Kasumi-1 (cell line): ENCODE data around the gene HIVEP3.
A peak's percentile ranks its signal among the peaks of the same experiment; 100 is the strongest.

ENCODE experiments used
- DNase-seq, 2 experiments: peaks; one replicate each; lab custom pipeline; 2025; lab: John Stamatoyannopoulos, UW

The HIVEP3 gene

DNA sequence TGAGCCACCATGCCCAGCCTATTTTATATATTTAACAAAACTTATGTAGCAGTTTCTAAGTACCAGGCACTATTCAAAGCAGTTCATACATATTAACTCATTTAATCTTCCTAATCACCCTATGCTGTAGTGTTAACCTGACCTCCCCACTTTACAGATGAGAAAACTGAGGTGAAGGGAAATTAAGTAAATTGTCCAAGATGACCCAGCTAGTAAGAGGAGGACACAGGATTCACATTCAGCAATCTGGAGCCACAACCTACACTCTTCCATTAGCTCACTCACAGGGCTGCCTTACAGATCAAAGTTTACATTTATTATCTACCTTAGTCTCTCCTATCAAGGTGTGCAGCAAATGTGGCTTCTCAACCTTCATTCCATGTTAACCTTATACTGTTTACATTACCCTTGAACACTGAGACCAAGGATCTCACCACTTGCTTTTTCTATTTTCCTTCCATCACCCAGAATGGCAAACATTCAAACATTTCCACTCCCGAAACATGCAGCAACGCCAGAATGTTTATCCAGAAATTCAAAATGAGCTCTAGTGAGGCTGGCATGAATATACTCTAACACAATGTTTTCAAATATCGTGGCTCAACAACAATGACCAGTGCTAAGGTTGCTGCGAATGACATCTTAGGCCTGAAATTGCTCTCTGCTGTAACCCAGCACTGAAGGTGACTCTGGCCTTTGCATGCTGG, 24.5 kb downstream of the HIVEP3 start:
- no peak for DNase-seq

GRCh38 chr1:41892301-41892781, 26.4 kb downstream of the HIVEP3 start:
- DNase-seq: no peak

- peak; percentile 34 to 62 for DNase-seq
These were observed 27.4 kb downstream of the HIVEP3 start for GRCh38 chr1:41891199-41891896.

GRCh38 chr1:41890825-41891198, 27.9 kb downstream of the HIVEP3 start:
- DNase-seq: no peak

- no peak for DNase-seq
These were observed 29.0 kb downstream of the HIVEP3 start for GRCh38 chr1:41889506-41890414.

- DNase-seq: no peak
These were observed 30.0 kb downstream of the HIVEP3 start for GRCh38 chr1:41888756-41889155.

GRCh38 chr1:41887365-41887764, 31.4 kb downstream of the HIVEP3 start:
- no peak for DNase-seq

DNA sequence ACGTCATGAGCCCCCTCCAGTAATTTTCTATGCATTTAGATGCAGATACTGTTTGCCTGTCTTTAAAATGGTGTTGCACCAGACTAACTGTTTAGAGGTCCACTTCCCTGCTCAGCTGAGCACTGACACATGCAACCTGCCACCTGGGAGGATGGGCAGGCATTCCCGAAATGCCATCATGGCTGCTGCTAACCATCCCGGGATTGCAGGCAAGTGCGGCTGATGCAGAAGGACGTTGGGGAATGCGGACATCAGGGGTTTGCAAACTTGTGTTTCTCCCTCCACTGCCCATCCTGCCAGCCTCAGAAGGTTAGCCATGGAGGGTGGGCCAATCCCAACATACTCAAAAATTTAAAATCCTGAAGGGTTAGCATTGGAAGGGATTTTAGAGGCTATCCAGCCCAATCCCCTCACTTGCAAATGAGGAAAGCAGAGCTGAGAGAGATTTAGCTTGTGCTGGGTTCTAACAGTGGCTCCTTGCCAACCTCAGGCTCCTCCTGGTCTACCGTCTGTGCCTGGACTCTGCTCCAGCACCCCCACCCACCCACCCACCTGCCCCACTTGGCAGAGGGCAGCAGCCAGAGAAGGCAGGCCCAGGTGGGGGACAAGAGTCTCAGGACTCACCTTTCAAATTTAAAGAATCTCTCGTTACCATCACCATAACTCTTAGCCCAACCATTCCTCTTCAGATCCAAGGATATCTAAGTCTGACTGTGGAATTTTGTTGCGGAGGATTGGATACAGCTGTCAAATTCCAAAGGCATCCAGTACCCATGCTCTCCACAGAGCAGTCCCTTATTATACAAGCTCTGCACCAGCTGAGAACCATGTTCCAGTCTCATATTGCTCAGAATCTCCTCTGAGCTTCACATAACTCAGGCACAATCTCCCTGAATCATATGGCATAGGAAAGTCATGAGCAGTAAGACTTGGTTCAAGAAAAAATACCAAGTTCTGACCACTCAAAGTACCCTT, 34.2 kb downstream of the HIVEP3 start:
- DNase-seq: no peak

DNA sequence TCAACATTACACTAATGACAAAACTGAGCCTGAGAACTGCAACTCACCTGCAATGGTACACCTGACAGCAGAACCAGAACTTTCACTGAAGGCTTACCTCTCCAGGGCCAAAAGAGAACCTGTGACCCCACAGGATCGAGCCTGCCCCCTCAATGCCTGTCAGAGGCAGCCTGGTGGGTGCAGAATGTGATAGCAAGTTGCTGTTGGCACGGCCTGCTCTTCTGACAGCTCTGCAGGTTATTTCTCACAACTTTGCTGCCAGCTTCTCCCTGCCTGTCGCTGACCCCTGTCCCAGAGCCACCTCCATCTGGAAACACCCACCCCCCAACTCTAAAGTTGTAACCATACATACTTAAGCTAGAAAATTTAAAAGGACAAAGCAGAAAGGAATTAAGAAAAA, 35.2 kb downstream of the HIVEP3 start:
- no peak for DNase-seq

DNA sequence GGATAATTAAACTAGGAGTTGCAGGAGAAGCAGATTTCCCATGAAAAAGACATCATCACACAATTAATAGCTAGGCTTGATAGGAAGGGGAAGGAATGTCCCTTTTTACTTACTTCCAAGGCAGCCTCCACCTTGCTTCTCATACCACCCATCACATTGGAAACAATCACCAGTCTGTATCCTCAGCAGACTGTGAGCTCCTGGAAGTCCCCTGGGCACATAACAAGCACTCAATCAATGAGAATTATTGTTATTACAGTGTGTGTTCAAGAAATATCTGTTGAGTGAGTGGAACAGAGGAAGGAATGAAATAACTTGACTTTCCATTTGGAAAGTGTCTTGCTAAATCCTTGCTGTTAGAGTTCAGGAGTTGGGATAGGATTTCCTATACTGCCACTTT, 36.2 kb downstream of the HIVEP3 start:
- no peak for DNase-seq

DNA sequence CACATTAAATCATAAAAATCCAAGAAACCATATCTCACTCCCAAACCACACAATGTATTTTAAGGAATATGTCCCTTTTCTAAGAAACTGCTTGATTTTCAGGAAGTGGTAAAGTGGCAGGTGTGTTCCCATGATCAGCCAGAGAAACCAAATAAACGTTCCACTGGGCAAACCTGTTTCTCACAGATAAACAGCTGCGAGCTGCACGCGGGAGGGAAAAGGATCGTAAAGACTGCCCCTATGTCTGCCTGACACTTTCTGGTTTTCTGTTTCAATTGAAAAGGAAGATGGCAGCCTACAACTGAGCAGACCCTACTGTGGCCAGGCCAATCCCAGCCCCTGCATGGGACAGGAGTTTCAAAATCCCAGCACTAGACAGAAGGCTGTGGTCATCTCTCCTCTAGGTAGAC, 36.6 kb downstream of the HIVEP3 start:
- DNase-seq: no peak

DNA sequence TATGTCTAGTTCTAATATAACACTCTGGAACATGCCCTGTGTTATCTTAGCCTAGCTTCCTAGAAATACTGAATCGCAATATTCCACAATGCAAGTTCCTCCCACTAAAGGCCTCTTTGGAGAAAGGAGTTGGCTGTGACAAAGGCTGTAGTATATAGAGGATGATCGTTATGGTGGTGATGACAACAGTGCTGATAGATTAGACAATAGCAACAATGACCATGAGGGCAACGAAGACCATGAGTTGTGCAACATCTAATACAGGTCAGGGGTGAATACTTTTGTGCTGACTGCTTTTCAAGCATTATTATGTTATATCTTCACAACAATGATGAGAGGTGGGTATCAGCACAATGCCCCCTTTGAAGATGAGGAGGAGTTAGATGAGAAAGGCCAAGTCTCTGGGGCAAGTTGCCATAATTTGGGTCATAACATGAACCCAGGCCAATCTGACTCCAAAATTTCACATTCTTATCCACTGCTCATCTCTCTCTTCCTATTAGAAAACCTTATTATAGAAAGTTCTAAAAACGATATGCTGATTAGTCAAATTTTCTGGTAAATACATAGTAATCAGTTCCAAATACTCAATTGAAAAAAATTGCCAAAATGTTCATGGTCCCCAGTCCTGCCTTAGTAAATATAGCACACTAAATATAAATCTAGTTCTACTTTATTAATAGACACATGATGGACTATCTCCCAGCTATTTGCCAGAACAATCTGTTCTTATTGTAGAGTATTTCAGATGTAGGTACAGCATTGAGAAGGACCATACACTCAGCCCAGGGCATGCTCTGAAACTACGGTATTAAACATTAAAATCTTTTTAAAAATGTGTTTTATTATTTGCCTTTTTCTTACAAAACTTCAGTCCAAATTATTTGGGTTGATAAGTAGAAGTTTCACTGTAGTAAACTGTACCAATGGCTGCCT, 37.5 kb downstream of the HIVEP3 start:
- DNase-seq: no peak

- DNase-seq: no peak
These were observed 38.5 kb downstream of the HIVEP3 start for GRCh38 chr1:41880261-41880660.

DNA sequence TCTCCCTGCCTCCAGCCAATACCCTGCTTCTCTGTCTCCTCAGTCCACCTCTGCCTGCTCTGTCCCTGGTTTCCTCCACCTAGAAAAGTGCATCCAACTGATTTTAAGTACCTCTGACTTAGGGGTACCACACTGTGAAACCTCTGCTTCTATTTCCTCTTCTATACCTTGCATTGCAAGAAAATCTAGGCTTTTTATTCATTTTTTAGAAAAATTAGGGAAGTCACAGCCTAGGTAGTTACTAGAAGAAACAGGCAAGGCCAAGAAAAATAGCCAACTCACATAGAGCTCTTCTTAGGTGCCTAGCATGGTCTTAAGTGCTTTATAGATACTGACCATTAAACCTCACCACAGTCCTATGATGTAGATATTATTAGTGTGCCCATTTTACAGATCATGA, 39.1 kb downstream of the HIVEP3 start:
- no peak for DNase-seq

GRCh38 chr1:41878911-41879310, 39.8 kb downstream of the HIVEP3 start:
- no peak for DNase-seq

- no peak for DNase-seq
These were observed 40.2 kb downstream of the HIVEP3 start for GRCh38 chr1:41878495-41878894.

DNA sequence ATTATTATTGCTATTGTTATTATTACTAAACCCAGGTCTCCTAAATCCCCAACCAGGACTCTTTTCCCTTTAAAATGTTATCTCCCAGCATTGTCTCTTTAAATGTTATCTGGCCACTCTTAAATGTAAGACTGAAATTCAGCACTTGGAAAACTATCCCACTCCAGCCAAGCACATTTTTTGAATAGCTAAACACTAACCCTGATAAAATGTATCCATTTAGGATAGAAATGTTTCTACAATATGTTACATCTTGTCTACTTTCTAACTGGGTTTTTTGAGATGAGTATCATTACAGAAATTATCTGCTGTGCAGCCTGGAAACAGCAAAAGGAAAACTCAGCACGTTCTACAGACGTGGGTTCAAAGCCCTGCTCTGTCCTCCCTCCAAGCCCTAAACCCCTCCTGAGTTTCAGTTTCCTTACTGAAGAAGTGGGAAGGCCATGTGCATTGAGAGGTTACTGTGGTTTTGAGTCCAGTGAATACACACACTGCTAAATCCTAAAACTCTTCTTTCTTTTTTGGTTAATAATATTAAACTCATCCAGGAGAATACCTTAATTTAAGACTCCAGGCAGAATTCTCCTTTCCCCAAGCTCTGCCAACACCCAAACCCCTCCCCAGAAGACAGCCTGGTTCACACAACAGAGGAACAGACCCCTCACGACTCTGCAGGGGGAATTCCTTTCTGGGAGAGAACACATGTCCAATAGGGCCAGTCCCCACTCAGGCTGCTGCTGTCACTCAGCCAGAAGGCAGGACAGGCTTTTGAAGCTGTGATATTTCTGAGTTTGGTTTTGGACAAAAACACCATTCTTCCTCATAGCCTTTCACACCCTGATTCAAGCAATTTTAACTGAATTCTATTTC, 41.9 kb downstream of the HIVEP3 start:
- no peak for DNase-seq

- no peak for DNase-seq
These were observed 43.2 kb downstream of the HIVEP3 start for GRCh38 chr1:41875487-41875886.

DNA sequence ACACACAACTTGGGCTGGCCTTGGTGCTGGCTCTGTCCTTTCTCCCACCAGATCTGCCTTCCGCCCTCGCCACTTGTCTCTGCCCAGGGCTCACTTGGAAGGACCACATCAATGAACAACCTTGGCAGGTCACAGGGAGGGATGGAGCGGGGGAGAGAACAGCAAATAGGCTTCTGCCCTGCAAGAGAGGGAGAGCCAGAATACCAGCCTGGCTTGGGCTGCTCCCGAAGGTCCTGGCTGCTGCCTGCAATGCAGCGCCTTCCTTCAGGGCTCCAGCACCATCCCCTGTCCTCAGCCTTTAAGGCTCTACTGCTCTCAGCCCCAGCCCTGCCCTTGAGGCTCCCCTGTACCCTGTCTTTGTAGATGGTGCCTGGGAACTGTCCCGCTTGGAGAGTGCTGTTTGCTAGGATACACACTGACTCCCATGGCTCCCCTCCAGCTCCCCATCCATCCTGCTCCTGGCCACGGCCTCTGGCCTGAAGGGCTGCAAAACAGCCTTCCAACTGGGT, 43.8 kb downstream of the HIVEP3 start:
- DNase-seq: no peak
